Effector CD4-positive, alpha-beta T cell (primary cell): ENCODE measurements around the gene DERL2.
"Not testable (repeated sequence)": the region's sequence is repeated elsewhere in the genome, so short reads cannot be mapped to it uniquely, and the experiment has no call there.

ENCODE experiments used
- DNase-seq: peaks from one replicate; pipeline ENCODE4 v3.0.0-alpha.2; 2020

The DERL2 gene

DNA sequence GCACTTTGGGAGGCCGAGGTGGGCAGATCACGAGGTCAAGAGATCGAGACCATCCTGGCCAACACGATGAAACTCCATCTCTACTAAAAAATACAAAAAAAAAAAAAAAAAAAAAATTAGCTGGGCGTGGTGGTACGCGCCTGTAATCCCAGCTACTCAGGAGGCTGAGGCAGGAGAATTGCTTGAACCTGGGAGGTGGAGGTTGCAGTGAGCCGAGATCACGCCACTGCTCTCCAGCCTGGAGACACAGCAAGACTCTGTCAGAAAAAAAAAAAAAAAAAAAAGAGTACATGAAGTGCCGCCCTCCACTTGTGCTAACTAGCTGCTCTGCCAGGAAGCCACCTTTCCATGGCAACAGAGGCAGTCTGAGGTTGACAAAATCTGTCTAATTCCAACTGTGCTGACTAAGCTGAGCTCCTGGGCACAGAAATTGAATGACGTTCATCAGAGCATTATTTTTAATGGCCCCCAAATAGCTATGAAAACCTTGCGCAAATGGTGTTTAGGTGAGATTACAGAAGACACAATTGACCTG lies 50.1 kb downstream of the DERL2 start:
- DNase-seq: not testable (repeated sequence)

DNA sequence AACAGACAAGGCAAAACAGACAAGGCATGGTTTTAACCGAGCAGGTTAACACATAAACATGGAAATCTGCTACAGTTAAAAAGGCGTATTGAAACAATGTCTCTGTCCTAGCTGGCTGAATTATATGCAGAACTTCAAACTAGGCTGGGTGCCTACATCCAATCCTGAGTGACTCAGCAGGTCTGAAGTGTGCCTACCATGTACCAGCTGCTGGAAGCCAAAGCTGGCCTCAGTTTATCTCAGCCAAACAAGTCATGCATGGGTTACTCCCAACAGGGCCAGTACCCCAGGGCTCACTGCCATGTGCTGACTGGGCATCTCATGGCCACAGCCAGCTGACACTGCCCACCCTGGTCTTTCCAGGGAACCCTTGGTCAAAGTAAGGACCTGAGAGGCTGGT lies 51.0 kb downstream of the DERL2 start:
- no peak for DNase-seq

DNA sequence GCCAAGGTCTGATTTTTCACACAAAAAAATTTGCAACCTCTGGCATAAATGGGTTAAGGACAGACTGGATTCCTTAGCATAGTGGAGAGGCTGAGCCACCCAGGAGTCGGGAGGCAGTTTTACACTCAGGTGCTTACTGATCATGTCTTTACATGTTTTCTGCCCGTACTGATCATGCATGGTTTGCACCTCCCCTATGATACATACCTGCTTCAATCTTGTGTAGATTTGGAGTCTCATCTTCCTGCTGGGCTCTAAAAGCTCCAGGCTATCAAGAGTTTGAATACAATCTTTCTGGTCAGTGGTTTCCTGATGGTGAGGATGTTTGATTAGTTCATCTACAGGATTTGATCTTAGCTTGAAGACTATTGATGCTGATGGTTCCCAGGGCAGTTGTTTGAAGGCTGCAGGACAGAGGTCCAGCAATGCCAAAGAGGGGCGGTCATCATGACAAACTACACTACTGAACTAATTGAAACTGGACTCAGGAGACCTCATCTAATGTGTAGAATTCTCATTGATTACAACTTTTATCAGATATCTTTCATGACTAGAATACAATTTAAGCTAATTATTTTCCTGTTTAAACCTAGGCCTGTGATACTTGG lies 53.9 kb downstream of the DERL2 start:
- no peak for DNase-seq

DNA sequence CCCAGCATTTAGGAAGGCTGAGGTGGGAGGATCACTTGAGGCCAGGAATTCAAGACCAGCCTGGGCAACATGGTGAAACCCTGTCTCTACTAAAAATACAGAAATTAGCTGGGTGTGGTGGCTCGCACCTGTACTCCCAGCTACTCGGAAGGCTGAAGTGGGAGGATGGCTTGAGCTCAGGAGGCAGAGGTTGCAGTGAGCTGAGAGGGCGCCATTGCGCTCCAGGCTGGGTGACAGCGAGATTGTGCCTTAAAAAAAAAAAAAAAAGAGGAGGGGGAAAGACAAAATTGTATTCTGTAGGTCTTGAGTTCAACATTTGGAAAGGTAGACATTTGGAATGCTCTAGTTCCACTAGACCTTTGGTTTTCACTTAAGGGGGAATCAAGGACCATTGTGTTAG lies 54.7 kb downstream of the DERL2 start:
- DNase-seq: not testable (repeated sequence)

DNA sequence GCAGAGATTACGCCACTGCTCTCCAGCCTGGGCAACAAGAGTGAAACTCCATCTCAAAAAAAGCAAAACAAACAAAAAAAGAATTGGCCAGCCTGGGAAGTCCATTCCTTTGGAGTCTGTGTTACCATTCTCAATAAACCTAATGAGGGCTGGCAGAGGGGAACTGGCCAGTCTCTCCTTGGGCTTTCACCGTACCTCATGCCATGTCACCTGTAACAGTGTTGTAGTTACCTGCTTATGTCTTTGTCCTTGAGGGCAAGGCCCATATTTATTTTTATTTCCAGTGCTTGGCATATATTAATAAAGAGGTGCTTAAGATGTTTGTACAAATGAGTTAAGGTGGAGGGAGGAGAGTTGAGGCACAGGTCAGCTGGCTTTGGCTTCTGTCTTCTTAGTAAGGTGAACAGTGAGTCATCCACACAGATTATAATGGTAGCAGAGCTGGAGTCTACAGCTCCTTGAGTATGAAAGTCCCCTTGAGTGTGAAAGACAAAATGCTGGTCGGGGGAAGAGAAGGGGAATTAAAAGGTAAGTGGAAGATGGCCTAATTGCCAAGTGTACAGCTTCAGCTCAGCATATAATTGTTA lies 55.5 kb downstream of the DERL2 start:
- no peak for DNase-seq

DNA sequence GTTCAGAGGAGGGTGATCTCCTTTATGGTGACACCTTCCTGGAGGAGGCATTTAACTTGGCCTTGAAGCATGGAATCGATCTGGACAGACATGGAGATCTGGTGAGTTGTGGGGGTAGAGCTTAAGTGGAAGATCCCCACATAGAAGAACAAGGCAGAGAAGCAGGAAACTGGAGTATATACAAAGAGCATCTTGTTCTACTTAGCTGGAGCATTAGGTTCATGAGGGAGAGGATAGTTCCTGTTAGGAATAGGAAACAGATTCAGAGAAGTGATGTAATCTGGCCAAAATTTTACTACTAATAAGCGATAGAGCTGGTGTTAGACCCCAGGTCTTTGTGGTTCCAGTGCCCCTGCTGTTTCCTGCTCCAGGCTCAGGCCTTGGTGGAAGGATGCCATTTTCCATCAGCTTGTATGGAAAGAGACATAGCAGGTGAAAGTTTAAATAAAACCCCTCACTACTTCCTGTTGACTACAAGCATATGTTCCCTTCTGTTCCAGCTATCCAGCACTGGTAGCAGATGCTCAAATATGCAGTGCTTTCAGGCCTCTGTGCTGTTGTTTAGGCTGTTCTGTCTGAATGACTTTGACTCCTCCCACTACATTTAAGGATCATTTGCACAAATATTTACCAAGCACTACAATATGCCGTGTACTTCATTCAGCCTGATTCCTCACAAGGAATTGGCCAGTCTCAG lies 56.6 kb downstream of the DERL2 start:
- DNase-seq: no peak

DNA sequence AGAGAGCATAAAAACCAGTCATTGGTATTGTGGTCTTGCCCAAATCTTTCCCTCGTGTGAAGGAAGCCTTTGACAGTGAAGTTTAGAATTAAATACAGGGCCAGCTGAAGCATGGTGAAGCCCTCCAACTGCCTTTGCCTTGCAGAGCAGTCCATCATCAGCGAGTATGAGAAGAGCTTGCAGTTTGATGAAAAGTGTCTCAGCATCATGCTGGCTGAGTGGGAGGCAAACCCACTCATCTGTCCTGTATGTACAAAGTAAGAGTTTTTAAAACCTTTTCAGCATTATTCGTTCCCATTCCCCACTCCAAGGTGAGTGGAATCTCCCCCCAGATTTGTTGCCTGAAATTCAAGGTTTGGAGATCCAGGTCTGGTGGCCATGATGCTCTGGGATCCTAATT lies 60.2 kb downstream of the DERL2 start:
- no peak for DNase-seq

DNA sequence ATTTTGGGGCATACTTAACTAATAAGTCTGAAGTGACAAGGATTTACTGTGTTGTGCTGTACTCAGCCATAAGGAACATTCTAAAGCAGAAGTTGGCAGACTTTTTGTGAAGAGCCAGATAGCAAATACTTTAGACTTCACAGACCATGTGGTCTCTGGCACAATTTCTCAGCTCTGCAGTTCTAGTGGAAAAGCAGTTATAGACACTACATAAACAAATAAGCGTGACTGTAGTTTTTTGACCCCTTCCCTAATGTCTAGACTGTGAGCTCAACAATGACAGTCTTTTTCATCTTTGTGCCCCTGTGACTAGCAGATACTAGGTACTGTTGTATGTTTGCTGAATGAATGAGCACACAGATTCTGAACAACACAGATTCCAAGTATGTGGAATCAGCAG lies 61.1 kb downstream of the DERL2 start:
- no peak for DNase-seq

DNA sequence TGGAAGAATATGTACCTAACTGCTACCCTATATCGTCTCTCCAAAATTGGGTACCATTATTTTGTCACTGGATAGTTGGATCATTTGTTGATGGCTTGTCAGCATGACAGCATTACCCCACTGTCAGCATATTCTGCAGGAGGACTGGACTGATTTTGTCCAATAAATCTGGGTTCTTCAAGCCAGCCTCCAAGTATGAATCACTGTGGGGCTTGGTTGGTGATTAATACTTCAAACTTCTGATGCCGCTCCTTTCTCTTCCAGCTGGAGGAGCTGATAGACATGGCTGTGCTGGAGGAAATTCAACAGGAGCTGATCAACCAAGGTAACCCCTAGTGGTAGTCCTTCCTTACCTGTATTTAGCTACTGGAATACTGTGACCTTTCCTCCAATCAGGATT lies 63.5 kb downstream of the DERL2 start:
- no peak for DNase-seq
